ENCODE measurements around the gene CD200R1L. TPM values are rescaled to one million over a fixed set of nuclear protein-coding genes. Genes with fewer than 3 reads are reported as not detected.
A peak's percentile ranks its signal among the peaks of the same experiment; 100 is the strongest.

The CD200R1L gene
- total and polyA plus RNA-seq, 9 of the 15 experiments (the other 6 are each of a cell fraction or from before 2014, with no cell fraction given), result not detected

GRCh38 chr3:112815981-112816380 lies 30.7 kb downstream of the CD200R1L start (continued):
- TF ChIP-seq NUFIP1 (IDR thresholded peaks at IDR 0.05; ENCODE audit: partially characterized antibody), result no peak

GRCh38 chr3:112814266-112814665 lies 32.4 kb downstream of the CD200R1L start:
- Histone ChIP-seq H3K4me2 (ENCODE audit: insufficient read depth, low read length) (no peak overlapping the region), H3K9ac (ENCODE audit: insufficient read depth in 1 of 2, low read depth in 2 of 2, low read length in 2 of 2) (no peak overlapping the region), H4K20me1 (replicated peaks; ENCODE audit: control insufficient read depth, insufficient read depth, low read length) (no peaks in the 10 kb centered on the region), H3K4me1 (replicated peaks in 1 of 2; ENCODE audit: control insufficient read depth in 2 of 2, insufficient read depth in 2 of 2, low read length in 2 of 2) (peaks cover 4 to 27% of the 10 kb centered on the region in 2 experiments), H3K79me2 (ENCODE audit: control insufficient read depth, insufficient read depth, low read length) (no peaks in the 10 kb centered on the region), H3K27me3 (ENCODE audit: control insufficient read depth in 2 of 2, insufficient read depth in 2 of 2, low read length in 2 of 2) (no peaks in the 10 kb centered on the region), H3K9me3 (replicated peaks; ENCODE audit: control insufficient read depth, insufficient read depth, low read depth, low read length) (0 out of 2 replicates have a peak, but pooled peaks cover 2% of the 10 kb centered on the region), H3K27ac (ENCODE audit: extremely low read depth, low read depth, low read length) (no peak overlapping the region), H2AFZ (ENCODE audit: low read depth, low read length) (no peak overlapping the region), H3K4me3 (no peak overlapping the region), H3K36me3 (ENCODE audit: control insufficient read depth, insufficient read depth, low read length) (no peaks in the 10 kb centered on the region), H3K9me1 (ENCODE audit: control insufficient read depth, insufficient read depth, low read length) (no peaks in the 10 kb centered on the region)
- no TSS peak for BruUV-seq (replicated peaks)
- in situ Hi-C loops (cut with MboI) (no loop called here), intact Hi-C loops (cut with micrococcal nuclease) (loop anchor here (1.0 to 5.0 kb wide), 4 partner anchors 157 to 232 kb away; partner anchors contain the start of gene CD200R1)
- ATAC-seq, result peak; percentile 65
- DNase-seq (ENCODE audit: extremely low read depth in 1 of 4, low spot score in 3 of 4), result peak in 1 of 4 experiments; percentile 19
- WGBS (ENCODE audit: insufficient coverage, low coverage, missing lambda C conversion rate), result 24% methylated on average over 2 of the region's 2 CpGs
- ChIA-PET POLR2A (no interaction called here), CTCF (ENCODE audit: low intra/inter-chr PET ratio) (interaction anchor here (1.2 to 1.6 kb wide), 3 partner anchors 80 to 173 kb away, joined by 3 to 9 read pairs (median 5); partner anchors contain the start of gene CCDC80)
- no peak for FAIRE-seq
- TF ChIP-seq ZKSCAN1 (IDR thresholded peaks at IDR 0.05; ENCODE audit: low read depth, low read length) (no peak), C11orf30 (IDR thresholded peaks at IDR 0.05; ENCODE audit: low read depth) (no peak), ZEB2 (IDR thresholded peaks at IDR 0.05) (no peak), SMAD4 (CRISPR knock-in tag; conservative IDR thresholded peaks at IDR 0.05) (no peak), RERE (CRISPR knock-in tag; IDR thresholded peaks at IDR 0.05; ENCODE audit: borderline replicate concordance) (no peak), KDM2B (CRISPR knock-in tag; IDR thresholded peaks at IDR 0.05) (no peak), ZFX (CRISPR knock-in tag; IDR thresholded peaks at IDR 0.05) (no peak), TBP (optimal IDR thresholded peaks at IDR 0.05; ENCODE audit: low read depth, low read length) (no peak), GATAD2B (IDR thresholded peaks at IDR 0.05; ENCODE audit: borderline replicate concordance) (no peak)
- TF ChIP-seq, protein P1, sequence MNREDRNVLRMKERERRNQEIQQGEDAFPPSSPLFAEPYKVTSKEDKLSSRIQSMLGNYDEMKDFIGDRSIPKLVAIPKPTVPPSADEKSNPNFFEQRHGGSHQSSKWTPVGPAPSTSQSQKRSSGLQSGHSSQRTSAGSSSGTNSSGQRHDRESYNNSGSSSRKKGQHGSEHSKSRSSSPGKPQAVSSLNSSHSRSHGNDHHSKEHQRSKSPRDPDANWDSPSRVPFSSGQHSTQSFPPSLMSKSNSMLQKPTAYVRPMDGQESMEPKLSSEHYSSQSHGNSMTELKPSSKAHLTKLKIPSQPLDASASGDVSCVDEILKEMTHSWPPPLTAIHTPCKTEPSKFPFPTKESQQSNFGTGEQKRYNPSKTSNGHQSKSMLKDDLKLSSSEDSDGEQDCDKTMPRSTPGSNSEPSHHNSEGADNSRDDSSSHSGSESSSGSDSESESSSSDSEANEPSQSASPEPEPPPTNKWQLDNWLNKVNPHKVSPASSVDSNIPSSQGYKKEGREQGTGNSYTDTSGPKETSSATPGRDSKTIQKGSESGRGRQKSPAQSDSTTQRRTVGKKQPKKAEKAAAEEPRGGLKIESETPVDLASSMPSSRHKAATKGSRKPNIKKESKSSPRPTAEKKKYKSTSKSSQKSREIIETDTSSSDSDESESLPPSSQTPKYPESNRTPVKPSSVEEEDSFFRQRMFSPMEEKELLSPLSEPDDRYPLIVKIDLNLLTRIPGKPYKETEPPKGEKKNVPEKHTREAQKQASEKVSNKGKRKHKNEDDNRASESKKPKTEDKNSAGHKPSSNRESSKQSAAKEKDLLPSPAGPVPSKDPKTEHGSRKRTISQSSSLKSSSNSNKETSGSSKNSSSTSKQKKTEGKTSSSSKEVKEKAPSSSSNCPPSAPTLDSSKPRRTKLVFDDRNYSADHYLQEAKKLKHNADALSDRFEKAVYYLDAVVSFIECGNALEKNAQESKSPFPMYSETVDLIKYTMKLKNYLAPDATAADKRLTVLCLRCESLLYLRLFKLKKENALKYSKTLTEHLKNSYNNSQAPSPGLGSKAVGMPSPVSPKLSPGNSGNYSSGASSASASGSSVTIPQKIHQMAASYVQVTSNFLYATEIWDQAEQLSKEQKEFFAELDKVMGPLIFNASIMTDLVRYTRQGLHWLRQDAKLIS (CRISPR knock-in tag; IDR thresholded peaks at IDR 0.05), result no peak
